Activated T-cell treated with anti-CD3 and anti-CD28 coated beads, Interleukin-2, amount 50 U/mL, for 4 hours (primary cell): ENCODE measurements around the gene ANTXR1. TPM values are rescaled to one million over a fixed set of nuclear protein-coding genes. Genes with fewer than 3 reads are reported as not detected.
"Not testable (repeated sequence)": the region's sequence is repeated elsewhere in the genome, so short reads cannot be mapped to it uniquely, and the experiment has no call there.

Source experiments
- ATAC-seq, 2 donors: fragments of 200-7000 bp; cut with Tn5 transposase; one replicate each; pipeline ENCODE4 v1.10.0; 2021
- DNase-seq: peaks from one replicate; pipeline ENCODE4 v3.0.0-alpha.2; 2020
- H3K27me3 Mint-ChIP-seq: one replicate; pipeline ENCODE4 v1.8.0; 2021; ENCODE audit warnings: low read depth, mixed read lengths
- H3K36me3 Mint-ChIP-seq: one replicate; pipeline ENCODE4 v1.8.0; 2022; ENCODE audit warnings: mixed read lengths; ENCODE audit not compliant: insufficient read depth
- H3K4me1 Mint-ChIP-seq: one replicate; pipeline ENCODE4 v1.8.0; 2021; ENCODE audit warnings: low read depth, mixed read lengths
- H3K4me3 Mint-ChIP-seq: one replicate; pipeline ENCODE4 v1.8.0; 2021; ENCODE audit warnings: mild to moderate bottlenecking, moderate library complexity, mixed read lengths
- H3K9me3 Mint-ChIP-seq: one replicate; pipeline ENCODE4 v1.8.0; 2021; ENCODE audit warnings: mixed read lengths
- total RNA-seq, 3 donors: library from RNA; stranded (reverse); gene quantifications; one replicate each; pipeline ENCODE4 v1.2.1, GENCODE V29; 2021

The ANTXR1 gene
- total RNA-seq, 3 donors from 2014 or later = 0.40 to 0.79 (median 0.43) TPM

DNA sequence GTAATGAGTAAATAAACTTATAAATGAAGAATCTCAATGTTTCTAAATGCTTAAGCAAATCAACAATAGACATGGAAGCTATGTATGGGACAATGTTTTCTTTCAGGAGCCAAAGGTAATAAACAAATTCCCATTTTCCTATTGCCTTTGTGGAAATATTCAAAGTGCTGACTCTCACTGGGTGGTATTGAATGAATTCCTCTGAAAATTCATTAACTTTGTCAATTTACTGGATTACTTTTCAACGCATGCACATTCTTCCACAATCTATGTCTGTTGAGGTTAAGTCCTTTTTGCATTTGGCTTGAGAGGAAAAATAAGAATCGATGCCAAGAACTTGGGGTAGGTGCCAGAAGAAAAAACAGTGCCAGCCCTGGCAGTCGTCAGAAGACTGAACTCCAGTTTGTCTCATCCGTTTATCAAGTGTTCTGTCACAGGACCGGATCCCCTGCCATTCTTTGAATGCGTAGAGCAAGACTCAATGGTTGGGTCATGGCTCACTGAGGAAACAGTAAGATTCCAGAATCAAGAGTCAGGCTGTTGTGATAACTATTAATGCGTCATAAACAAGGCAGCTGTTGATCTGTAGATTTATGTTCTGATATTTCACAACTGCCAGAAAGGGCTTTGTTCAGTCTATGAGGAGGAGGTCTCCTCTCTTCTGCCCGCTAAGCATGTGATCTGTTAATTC, 240.8 kb downstream of the ANTXR1 start:
- ATAC-seq (no peak), DNase-seq (no peak)
- H3K9me3 Mint-ChIP-seq = peaks cover 12% of the 10 kb centered on the region
- no peaks in the 10 kb centered on the region for H3K4me1 Mint-ChIP-seq
- H3K36me3 Mint-ChIP-seq = no peaks in the 10 kb centered on the region
- no peak overlapping the region for H3K4me3 Mint-ChIP-seq
- H3K27me3 Mint-ChIP-seq = peaks cover 41% of the 10 kb centered on the region

DNA sequence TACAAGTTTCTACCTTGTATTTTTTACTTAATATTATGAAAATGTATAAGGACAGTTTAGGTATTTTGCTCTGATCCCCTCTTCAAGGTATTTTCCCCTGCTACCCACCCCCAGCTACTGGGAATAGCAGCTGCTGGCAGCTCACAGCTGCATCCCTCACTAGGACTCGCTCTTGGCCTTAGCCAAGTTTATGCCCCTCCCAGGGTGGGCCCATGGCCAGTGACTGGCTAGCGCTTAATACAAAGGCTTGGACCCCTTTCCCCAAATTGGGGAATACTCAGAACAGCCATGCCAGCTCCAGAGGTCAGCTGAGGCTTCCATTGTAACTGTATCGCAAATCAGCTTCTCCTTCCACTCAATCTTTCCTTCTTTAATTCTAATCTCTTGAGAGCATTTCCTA, 242.8 kb downstream of the ANTXR1 start:
- Mint-ChIP-seq H3K4me3 (no peak overlapping the region), H3K27me3 (peaks cover 39% of the 10 kb centered on the region)

DNA sequence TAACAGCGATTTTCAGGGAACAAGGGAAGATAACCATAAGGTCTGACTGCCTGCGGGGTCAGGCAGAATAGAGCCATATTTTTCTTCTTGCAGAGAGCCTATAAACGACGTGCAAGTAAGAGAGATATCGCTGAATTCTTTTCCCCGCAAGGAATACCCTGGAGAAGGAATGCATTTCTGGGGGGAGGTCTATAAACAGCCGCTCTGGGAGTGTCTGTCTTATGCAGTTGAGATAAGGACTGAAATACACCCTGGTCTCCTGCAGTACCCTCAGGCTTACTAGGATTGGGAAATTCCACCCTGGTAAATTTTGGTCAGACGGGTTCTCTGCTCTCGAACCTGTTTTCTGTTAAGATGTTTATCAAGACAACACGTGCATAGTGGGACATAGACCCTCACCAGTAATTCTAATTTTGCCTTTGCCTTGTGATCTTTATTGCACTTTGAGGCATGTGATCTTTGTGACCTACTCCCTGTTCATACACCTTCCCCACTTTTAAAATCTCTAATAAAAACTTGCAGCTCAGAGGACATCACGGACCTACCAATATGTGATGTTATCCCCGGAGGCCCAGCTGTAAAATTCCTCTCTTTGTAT, 247.1 kb downstream of the ANTXR1 start:
- H3K9me3 Mint-ChIP-seq = peaks cover 34% of the 10 kb centered on the region
- not testable (repeated sequence) for H3K4me3 Mint-ChIP-seq, H3K36me3 Mint-ChIP-seq, DNase-seq, H3K4me1 Mint-ChIP-seq, ATAC-seq
- H3K27me3 Mint-ChIP-seq = peaks cover 35% of the 10 kb centered on the region

More for the DNA sequence above, 242.8 kb downstream of the ANTXR1 start:
- no peak for ATAC-seq
- Mint-ChIP-seq H3K4me1 (no peaks in the 10 kb centered on the region), H3K36me3 (no peaks in the 10 kb centered on the region), H3K9me3 (peaks cover 24% of the 10 kb centered on the region)
- no peak for DNase-seq

DNA sequence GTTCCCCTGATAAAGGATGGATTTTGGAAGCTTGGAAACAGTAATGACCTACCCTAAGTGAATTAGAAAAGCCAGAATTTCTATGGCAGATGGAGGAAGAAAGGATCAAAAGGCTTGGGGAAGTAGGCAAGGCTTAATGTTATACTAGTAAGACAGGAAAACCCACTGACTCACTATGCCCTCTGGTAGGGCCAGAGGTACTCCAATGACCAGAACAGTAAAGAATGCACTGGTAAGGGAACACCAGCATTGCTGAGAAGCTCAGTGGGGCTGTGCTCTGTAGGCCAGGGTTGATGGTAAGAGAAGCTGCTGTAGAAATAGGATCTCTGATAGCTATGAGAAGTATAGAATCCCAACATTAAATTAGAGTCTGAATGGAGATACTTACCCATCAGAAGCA, 247.7 kb downstream of the ANTXR1 start:
- ATAC-seq = no peak

DNA sequence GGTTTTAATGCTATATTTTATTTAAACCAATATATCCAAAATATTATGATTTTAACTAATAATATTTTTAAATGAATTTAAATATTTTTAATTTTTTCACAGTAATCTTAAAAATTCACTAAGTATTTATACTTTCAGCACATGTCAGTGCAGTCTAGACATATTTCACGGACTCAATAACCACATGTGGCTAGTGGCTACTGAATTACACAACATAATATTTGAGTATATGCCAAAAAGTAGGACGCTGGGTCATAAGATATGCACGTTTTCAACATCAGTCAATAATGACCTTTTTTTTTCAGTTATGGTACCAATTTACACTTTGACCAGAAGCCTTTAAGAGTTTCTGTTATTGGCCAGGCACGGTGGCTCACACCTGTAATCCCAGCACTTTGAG, 256.4 kb downstream of the ANTXR1 start:
- H3K4me1 Mint-ChIP-seq = no peaks in the 10 kb centered on the region
- no peak overlapping the region for H3K4me3 Mint-ChIP-seq
- DNase-seq = no peak
- H3K9me3 Mint-ChIP-seq = no peaks in the 10 kb centered on the region
- H3K27me3 Mint-ChIP-seq = peaks cover 36% of the 10 kb centered on the region
- no peak for ATAC-seq
- no peaks in the 10 kb centered on the region for H3K36me3 Mint-ChIP-seq

More for the DNA sequence above, 247.7 kb downstream of the ANTXR1 start:
- H3K36me3 Mint-ChIP-seq = peaks cover 2% of the 10 kb centered on the region
- H3K9me3 Mint-ChIP-seq = peaks cover 34% of the 10 kb centered on the region
- peaks cover 36% of the 10 kb centered on the region for H3K27me3 Mint-ChIP-seq
- no peak overlapping the region for H3K4me3 Mint-ChIP-seq
- no peak for DNase-seq
- no peaks in the 10 kb centered on the region for H3K4me1 Mint-ChIP-seq

DNA sequence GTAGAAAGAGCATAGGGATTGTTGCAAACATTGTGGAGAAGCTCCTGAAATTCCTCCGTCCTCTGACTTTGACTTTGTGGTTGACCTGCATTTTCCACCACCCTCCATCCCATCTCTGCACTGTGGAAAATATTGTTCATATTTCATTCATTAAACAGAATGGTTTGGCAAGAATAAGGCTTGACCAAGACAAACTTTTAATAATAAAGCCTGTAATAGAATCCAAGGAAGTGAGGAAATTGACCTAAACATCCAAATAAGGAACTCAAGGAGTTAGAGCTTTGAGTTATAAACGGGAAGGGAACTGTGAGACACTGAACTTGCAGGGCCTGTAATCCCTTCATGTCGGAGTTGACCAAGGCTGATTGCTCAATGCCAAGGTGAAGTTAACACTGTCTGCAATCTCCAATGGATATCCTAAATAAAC, 258.9 kb downstream of the ANTXR1 start:
- Mint-ChIP-seq H3K4me3 (no peak overlapping the region), H3K27me3 (peaks cover 48% of the 10 kb centered on the region), H3K36me3 (no peaks in the 10 kb centered on the region), H3K4me1 (no peaks in the 10 kb centered on the region), H3K9me3 (no peaks in the 10 kb centered on the region)
- DNase-seq (no peak), ATAC-seq (no peak)

DNA sequence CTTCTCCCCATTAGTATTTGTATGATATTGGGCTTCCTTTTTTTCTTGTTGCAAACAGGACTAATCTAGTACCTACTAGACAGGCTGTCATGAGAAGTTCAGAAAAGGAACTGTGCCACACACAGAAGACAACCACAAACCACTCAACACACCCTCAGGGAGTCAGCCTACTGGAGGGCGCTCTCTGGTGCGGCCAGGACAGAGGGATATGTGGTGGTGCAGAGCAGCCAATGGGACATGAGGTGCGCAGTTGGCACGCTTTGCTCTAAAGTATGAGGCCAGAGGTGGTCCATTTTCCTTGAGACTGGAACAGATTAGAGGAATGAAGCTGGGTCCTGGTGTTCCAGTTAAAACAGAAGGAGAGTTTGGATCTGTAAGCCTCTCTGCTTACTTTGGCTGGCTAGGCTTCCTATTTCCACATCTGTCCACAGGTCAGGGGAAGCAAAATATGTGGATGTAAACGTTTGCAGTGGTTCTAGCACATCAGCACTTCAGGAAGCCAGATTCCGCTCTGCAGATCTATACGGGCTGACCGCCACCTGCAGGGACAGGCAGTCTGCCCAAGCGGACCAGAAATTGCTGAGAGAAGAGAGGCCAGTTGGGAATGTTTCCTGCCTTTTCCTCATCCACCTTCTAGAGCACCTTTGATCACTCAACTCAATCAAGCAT, 260.0 kb downstream of the ANTXR1 start:
- Mint-ChIP-seq H3K27me3 (peaks cover 45% of the 10 kb centered on the region), H3K36me3 (no peaks in the 10 kb centered on the region), H3K4me1 (no peaks in the 10 kb centered on the region), H3K9me3 (no peaks in the 10 kb centered on the region), H3K4me3 (no peak overlapping the region)
- DNase-seq (no peak), ATAC-seq (no peak)

DNA sequence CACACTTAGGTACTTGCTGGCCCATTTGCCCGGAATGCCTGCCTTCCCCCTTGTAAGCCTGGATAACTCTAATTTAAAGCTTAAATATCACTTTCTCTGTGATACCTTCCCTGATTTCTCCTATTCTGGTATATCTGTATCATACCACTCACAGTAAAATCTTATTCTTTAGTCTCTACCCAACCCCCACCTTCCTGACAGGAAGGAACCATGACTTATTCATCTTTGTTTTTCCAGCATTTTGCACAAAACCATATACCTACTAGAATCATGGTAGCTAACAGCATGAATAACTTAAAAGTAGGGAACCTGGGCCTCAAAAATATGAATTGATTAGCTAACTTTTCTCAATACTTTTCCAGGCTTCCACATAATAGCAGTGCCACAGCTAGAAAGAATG, 262.5 kb downstream of the ANTXR1 start:
- H3K4me1 Mint-ChIP-seq = no peaks in the 10 kb centered on the region
- no peak overlapping the region for H3K4me3 Mint-ChIP-seq

DNA sequence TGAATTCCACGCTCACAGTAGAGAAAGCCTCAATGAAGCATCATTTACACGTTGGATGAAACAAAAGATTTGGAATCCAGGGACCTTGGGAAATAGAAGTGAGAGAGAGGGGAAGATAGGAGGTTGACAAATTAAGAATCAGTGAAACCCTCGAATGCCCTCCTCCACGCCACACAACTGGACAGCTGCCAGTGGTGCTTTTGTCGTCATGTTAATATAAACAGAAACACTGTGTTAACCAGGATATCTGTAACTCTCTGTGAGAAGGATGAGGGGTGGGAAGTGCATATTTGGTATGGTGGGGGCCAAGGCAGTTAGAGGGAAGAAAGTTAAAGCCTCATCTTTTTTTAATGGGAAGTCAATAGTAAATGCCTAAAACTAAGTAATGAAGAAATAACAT, 265.4 kb downstream of the ANTXR1 start:
- no peaks in the 10 kb centered on the region for H3K4me1 Mint-ChIP-seq
- ATAC-seq (no peak), DNase-seq (no peak)
- H3K36me3 Mint-ChIP-seq = no peaks in the 10 kb centered on the region
- peaks cover 36% of the 10 kb centered on the region for H3K27me3 Mint-ChIP-seq
- no peak overlapping the region for H3K4me3 Mint-ChIP-seq
- no peaks in the 10 kb centered on the region for H3K9me3 Mint-ChIP-seq

More for the DNA sequence above, 262.5 kb downstream of the ANTXR1 start:
- Mint-ChIP-seq H3K27me3 (peaks cover 42% of the 10 kb centered on the region), H3K9me3 (no peaks in the 10 kb centered on the region), H3K36me3 (no peaks in the 10 kb centered on the region)
- ATAC-seq = no peak
- no peak for DNase-seq

DNA sequence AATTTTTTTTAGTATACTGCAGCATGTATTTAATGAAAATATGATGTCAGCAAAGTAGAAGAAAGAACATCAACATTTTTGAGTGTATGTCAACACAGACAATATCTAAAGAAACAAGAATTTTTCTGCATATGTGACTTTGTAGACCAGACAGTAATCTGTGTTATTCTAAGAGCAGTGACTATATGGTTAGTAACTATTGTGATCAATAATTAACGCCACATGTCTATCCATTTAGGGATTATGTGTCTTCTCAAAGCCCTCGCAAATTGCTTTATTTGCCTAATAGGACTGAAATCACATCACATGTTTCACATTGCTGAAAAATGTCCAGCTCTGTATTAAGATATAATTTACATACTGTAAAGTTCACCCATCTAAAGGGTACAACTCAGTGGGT, 266.2 kb downstream of the ANTXR1 start:
- DNase-seq = no peak
- H3K4me3 Mint-ChIP-seq = no peak overlapping the region
- no peak for ATAC-seq
- no peaks in the 10 kb centered on the region for H3K9me3 Mint-ChIP-seq
- peaks cover 29% of the 10 kb centered on the region for H3K27me3 Mint-ChIP-seq
- H3K4me1 Mint-ChIP-seq = no peaks in the 10 kb centered on the region
- H3K36me3 Mint-ChIP-seq = no peaks in the 10 kb centered on the region

DNA sequence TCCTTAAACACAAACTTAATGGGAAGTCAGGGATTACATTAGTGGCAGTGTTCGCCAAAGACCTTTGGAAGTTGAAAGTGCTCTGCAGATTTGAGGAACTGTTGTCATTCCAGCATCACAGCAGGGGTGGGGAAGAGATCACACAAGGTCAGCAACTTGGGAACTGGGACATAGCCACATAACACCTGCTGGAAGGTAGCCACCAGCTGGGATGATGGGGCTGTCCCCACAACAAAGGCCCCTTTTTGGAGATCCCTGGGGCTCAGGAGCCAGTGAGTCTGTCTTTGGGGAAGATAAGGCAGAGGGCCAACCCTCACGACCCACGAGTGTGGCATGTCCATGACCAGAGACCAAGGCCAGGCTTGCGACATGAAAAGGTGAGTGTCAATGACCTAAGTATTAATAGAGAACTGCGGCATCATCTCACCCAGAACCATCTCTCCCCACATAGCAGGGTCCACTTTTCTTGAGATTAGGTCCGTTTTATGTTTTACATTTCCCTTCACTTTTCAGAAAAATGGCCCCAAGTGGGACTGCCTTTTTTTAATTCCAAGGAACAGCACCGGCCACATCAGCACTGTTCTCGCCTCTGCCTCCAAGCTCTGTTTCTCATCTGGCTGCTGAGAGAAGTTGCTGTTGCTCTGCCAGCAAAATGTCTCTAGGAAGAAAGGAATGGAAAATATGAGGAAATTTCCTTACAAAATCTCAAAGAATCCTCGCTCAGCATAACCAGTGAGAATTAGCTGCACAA, 267.1 kb downstream of the ANTXR1 start:
- peaks cover 23% of the 10 kb centered on the region for H3K27me3 Mint-ChIP-seq
- H3K36me3 Mint-ChIP-seq = no peaks in the 10 kb centered on the region
- no peak overlapping the region for H3K4me3 Mint-ChIP-seq
- no peaks in the 10 kb centered on the region for H3K9me3 Mint-ChIP-seq
- H3K4me1 Mint-ChIP-seq = no peaks in the 10 kb centered on the region
- DNase-seq (no peak), ATAC-seq (no peak)

DNA sequence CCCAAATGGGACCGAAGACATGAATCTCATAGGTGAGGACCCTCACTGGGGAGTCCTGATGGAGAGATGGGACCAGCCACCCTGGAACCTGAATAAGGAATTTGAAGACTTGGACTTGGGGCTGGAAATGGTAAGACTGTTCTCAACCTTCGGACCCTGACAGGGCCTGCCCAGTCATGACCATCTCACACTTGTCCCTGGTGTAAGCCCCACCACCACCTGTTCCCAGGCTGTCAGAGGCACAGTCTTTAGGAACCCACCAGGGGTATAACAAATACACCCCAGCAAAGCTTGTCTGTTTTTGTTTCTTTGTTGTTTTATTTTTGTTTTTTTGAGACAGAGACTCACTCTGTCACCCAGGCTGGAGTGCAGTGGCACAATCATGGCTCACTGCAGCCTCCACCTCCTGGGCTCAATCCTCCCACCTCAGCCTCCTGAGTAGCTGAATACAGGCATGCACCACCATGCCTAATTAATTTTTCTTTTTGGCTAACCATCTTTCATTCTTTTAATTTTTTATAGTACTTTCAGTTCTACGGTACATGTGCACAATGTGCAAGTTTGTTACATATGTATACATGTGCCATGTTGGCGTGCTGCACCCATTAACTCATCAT, 267.9 kb downstream of the ANTXR1 start:
- H3K4me1 Mint-ChIP-seq = no peaks in the 10 kb centered on the region
- no peaks in the 10 kb centered on the region for H3K36me3 Mint-ChIP-seq
- no peaks in the 10 kb centered on the region for H3K9me3 Mint-ChIP-seq
- no peak overlapping the region for H3K4me3 Mint-ChIP-seq
- DNase-seq (no peak), ATAC-seq (no peak)
- peaks cover 15% of the 10 kb centered on the region for H3K27me3 Mint-ChIP-seq

DNA sequence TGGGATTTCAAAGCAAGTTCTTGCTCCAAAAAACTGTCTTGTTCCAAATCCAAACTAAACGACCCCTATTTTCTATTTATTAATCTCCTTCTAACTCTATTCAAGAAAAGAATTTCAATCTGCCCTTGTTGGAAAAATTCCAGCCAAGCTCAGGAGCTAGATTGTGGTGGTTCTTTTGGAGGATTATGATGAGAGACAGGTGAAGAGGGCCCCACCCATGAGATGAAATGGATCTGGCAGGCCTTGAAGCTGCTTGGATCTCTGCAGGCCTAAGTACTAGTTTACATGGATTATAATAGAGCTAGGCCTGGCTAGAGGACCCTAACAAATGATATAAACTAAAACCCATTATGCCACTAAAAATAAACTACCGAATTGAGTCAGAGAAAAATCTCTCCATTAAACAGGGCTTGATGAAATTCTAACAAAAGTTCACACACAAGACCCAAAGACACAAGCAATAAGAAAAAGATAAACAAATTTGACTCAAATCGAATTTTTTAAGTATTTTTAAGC, 272.5 kb downstream of the ANTXR1 start:
- no peak for ATAC-seq
- H3K27me3 Mint-ChIP-seq = peaks cover 4% of the 10 kb centered on the region
- H3K4me3 Mint-ChIP-seq = no peak overlapping the region
- no peaks in the 10 kb centered on the region for H3K4me1 Mint-ChIP-seq
- no peaks in the 10 kb centered on the region for H3K9me3 Mint-ChIP-seq
- no peak for DNase-seq
- H3K36me3 Mint-ChIP-seq = no peaks in the 10 kb centered on the region

DNA sequence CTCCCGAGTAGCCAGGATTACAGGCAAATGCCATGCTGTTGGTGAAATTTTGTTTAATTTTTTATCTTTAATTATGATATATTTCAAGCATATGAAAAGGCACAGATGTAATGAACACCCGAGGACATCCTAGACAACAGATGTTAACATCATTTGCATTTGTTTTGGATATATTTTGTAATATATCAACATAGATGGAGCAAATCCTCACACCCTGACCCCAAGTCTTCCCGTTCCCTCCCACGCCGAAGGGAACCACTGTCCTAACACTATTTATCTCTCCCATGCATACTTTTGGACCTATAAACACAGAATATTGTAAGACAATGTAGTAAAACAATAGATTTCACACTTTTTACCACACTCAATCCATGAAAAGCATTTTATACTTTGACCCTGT, 274.6 kb downstream of the ANTXR1 start:
- DNase-seq (no peak), ATAC-seq (no peak)
- Mint-ChIP-seq H3K36me3 (no peaks in the 10 kb centered on the region), H3K4me1 (no peaks in the 10 kb centered on the region), H3K27me3 (peaks cover 5% of the 10 kb centered on the region), H3K4me3 (no peak overlapping the region), H3K9me3 (no peaks in the 10 kb centered on the region)
